ENCODE measurements around the gene ADPRM. TPM values are rescaled to one million over a fixed set of nuclear protein-coding genes. Genes with fewer than 3 reads are reported as not detected.

Gene ADPRM
- total RNA-seq, 1 experiment from 2014 or later: 7.4 TPM

DNA sequence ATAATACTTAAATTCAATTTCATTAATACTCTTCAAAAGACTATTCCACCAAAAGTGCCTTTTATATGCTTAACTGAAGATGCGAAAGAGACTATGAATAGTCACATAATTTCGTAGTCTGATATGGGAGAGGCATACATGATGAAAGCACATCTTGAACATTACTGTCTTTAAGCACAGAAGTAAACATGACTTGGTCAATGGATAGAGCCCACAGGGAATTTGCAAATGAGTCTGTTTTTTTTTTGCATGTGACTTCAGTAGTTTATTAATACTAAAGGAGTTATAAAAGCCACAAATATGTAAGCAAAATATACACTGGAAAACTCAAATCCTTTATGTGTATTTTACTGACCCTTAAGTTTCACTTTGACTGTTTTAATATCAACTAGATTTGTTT lies 15.9 kb downstream of the ADPRM start:
- POLR2A ChIA-PET: no interaction called here

GRCh38 chr17:10716218-10716617 lies 18.8 kb downstream of the ADPRM start:
- DNase-seq (ENCODE audit: low spot score) (no peak), ATAC-seq (no peak)
- Mint-ChIP-seq H3K36me3 (peaks cover 15% of the 10 kb centered on the region), H3K9me3 (no peaks in the 10 kb centered on the region), H3K27me3 (ENCODE audit: low read depth) (no peaks in the 10 kb centered on the region), H3K27ac (no peak overlapping the region; the same call in 1 of the 2 replicates), H3K4me1 (no peaks in the 10 kb centered on the region), H3K4me3 (no peak overlapping the region)
- ChIA-PET CTCF (interaction anchor here (1.5 kb wide), 1 partner anchor 81 kb away, joined by 3 read pairs; no protein-coding TSS in a partner anchor), POLR2A (no interaction called here)
- no peak for TF ChIP-seq FOXP1 (CRISPR knock-in tag; IDR thresholded peaks at IDR 0.05; ENCODE audit: borderline replicate concordance)
- no peak for TF ChIP-seq HMGA2 (CRISPR knock-in tag; IDR thresholded peaks at IDR 0.05)
- TF ChIP-seq FOXK1 (CRISPR knock-in tag; IDR thresholded peaks at IDR 0.05): no peak
- TF ChIP-seq MLX (CRISPR knock-in tag; IDR thresholded peaks at IDR 0.05): no peak
- TF ChIP-seq STAT6 (CRISPR knock-in tag; conservative IDR thresholded peaks at IDR 0.05; ENCODE audit: low read depth): no peak
- no peak for TF ChIP-seq PRDM15 (CRISPR knock-in tag; IDR thresholded peaks at IDR 0.05)
- TF ChIP-seq, protein P1, sequence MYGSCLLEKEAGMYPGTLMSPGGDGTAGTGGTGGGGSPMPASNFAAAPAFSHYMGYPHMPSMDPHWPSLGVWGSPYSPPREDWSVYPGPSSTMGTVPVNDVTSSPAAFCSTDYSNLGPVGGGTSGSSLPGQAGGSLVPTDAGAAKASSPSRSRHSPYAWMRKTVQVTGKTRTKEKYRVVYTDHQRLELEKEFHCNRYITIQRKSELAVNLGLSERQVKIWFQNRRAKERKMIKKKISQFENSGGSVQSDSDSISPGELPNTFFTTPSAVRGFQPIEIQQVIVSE (CRISPR knock-in tag; IDR thresholded peaks at IDR 0.05; ENCODE audit: borderline replicate concordance): no peak
- TF ChIP-seq, protein P2, sequence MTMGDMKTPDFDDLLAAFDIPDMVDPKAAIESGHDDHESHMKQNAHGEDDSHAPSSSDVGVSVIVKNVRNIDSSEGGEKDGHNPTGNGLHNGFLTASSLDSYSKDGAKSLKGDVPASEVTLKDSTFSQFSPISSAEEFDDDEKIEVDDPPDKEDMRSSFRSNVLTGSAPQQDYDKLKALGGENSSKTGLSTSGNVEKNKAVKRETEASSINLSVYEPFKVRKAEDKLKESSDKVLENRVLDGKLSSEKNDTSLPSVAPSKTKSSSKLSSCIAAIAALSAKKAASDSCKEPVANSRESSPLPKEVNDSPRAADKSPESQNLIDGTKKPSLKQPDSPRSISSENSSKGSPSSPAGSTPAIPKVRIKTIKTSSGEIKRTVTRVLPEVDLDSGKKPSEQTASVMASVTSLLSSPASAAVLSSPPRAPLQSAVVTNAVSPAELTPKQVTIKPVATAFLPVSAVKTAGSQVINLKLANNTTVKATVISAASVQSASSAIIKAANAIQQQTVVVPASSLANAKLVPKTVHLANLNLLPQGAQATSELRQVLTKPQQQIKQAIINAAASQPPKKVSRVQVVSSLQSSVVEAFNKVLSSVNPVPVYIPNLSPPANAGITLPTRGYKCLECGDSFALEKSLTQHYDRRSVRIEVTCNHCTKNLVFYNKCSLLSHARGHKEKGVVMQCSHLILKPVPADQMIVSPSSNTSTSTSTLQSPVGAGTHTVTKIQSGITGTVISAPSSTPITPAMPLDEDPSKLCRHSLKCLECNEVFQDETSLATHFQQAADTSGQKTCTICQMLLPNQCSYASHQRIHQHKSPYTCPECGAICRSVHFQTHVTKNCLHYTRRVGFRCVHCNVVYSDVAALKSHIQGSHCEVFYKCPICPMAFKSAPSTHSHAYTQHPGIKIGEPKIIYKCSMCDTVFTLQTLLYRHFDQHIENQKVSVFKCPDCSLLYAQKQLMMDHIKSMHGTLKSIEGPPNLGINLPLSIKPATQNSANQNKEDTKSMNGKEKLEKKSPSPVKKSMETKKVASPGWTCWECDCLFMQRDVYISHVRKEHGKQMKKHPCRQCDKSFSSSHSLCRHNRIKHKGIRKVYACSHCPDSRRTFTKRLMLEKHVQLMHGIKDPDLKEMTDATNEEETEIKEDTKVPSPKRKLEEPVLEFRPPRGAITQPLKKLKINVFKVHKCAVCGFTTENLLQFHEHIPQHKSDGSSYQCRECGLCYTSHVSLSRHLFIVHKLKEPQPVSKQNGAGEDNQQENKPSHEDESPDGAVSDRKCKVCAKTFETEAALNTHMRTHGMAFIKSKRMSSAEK (CRISPR knock-in tag; IDR thresholded peaks at IDR 0.05; ENCODE audit: borderline replicate concordance): no peak

More for the DNA sequence above, 15.9 kb downstream of the ADPRM start:
- DNase-seq (ENCODE audit: low spot score): no peak
- no peak for ATAC-seq
- TF ChIP-seq ZNF232 (CRISPR knock-in tag; IDR thresholded peaks at IDR 0.05): no peak
- TF ChIP-seq, protein P2 (CRISPR knock-in tag; IDR thresholded peaks at IDR 0.05; ENCODE audit: borderline replicate concordance): no peak
- no peak for TF ChIP-seq GTF2I (CRISPR knock-in tag; conservative IDR thresholded peaks at IDR 0.05)
- no peak for TF ChIP-seq ZNF219 (CRISPR knock-in tag; IDR thresholded peaks at IDR 0.05; ENCODE audit: borderline replicate concordance)
- no peak for TF ChIP-seq ZBTB21 (CRISPR knock-in tag; IDR thresholded peaks at IDR 0.05; ENCODE audit: borderline replicate concordance)
- TF ChIP-seq EMX1 (CRISPR knock-in tag; IDR thresholded peaks at IDR 0.05): no peak
- TF ChIP-seq KAT7 (CRISPR knock-in tag; IDR thresholded peaks at IDR 0.05; ENCODE audit: borderline replicate concordance): no peak
- no peak for TF ChIP-seq GABPB1 (CRISPR knock-in tag; IDR thresholded peaks at IDR 0.05)
- no peak for TF ChIP-seq MXD4 (CRISPR knock-in tag; IDR thresholded peaks at IDR 0.05; ENCODE audit: borderline replicate concordance)
- H3K9me3 Mint-ChIP-seq: no peaks in the 10 kb centered on the region
- H3K27me3 Mint-ChIP-seq (ENCODE audit: low read depth): no peaks in the 10 kb centered on the region
- H3K27ac Mint-ChIP-seq: no peak overlapping the region
- no peaks in the 10 kb centered on the region for H3K4me1 Mint-ChIP-seq
- no peak overlapping the region for H3K4me3 Mint-ChIP-seq
- CTCF ChIA-PET: no interaction called here
- peaks cover 35% of the 10 kb centered on the region for H3K36me3 Mint-ChIP-seq

Measured in WTC11 (cell line).